ENCODE data around the gene FUT4. TPM values are rescaled to one million over a fixed set of nuclear protein-coding genes. Genes with fewer than 3 reads are reported as not detected.

FUT4 gene
- total and polyA plus RNA-seq, 2 experiments from 2014 or later: 2.3 to 5.0 TPM

DNA sequence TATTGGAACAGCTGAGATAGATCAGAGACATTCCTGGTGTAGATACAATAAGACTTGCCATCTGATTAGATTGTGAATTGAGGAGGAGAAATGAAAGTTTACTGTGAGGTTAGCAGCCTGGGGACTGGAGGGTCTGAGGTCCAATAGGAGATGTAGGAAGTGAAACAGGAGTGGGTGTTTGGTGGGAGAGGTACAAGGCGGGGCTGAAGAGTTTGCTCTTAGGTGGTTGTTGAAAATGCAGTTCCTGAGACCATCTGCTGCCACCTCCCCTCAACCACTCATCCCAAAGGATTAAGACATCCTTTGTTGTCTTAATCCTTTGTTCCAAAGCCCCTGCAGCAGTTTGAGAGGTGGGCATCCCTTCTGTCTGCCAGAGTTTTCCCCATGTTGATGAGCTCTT lies 38.2 kb downstream of the FUT4 start:
- TF ChIP-seq, protein P1, sequence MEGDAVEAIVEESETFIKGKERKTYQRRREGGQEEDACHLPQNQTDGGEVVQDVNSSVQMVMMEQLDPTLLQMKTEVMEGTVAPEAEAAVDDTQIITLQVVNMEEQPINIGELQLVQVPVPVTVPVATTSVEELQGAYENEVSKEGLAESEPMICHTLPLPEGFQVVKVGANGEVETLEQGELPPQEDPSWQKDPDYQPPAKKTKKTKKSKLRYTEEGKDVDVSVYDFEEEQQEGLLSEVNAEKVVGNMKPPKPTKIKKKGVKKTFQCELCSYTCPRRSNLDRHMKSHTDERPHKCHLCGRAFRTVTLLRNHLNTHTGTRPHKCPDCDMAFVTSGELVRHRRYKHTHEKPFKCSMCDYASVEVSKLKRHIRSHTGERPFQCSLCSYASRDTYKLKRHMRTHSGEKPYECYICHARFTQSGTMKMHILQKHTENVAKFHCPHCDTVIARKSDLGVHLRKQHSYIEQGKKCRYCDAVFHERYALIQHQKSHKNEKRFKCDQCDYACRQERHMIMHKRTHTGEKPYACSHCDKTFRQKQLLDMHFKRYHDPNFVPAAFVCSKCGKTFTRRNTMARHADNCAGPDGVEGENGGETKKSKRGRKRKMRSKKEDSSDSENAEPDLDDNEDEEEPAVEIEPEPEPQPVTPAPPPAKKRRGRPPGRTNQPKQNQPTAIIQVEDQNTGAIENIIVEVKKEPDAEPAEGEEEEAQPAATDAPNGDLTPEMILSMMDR (IDR thresholded peaks at IDR 0.05; ENCODE audit: low read depth, low read length): no peak

DNA sequence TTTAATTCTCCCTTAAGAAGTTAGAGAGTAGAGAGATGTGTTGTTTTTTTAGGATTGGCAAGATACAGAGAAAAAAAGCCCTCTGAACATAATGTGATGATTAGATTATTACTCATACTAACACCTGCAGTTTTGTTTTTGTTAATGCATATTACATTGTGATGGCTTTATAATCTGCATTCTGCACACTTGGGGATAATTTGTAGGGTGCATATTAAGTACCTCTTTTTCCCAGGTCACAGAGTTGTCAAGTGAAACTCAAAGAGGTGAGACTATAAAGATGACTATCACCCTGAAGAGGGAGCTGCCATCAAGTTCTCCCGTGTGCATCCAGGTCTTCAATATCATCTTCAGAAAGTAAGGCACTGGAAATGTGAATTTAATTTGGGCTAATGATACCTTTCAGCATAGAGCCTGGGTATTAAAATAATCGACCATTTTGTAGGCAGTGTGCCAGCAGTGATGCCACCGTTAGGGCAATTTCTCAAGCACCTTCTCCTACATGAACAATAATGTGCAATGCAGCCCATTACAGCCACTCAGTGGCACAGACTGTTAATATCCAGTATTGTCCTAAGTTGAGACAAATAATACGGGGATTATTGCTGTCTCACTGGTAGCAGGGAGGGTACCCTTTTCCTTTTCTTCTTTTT lies 39.6 kb downstream of the FUT4 start:
- TF ChIP-seq, protein P1 (IDR thresholded peaks at IDR 0.05; ENCODE audit: low read depth, low read length): no peak
- Histone ChIP-seq H3K27me3 (no peaks in the 10 kb centered on the region), H3K36me3 (no peaks in the 10 kb centered on the region), H3K9me3 (ENCODE audit: low read depth) (no peaks in the 10 kb centered on the region), H3K4me1 (ENCODE audit: low read depth) (peaks cover 6% of the 10 kb centered on the region), H3K4me3 (no peak overlapping the region), H3K27ac (no peak overlapping the region)
- no peak for DNase-seq (ENCODE audit: low read depth in 1 of 2, low spot score in 1 of 2)

More for the DNA sequence above, 38.2 kb downstream of the FUT4 start:
- Histone ChIP-seq H3K27me3 (no peaks in the 10 kb centered on the region), H3K36me3 (no peaks in the 10 kb centered on the region), H3K27ac (no peak overlapping the region), H3K9me3 (ENCODE audit: low read depth) (no peaks in the 10 kb centered on the region), H3K4me3 (no peak overlapping the region), H3K4me1 (ENCODE audit: low read depth) (peaks cover 3% of the 10 kb centered on the region)
- no peak for DNase-seq (ENCODE audit: low read depth in 1 of 2, low spot score in 1 of 2)

DNA sequence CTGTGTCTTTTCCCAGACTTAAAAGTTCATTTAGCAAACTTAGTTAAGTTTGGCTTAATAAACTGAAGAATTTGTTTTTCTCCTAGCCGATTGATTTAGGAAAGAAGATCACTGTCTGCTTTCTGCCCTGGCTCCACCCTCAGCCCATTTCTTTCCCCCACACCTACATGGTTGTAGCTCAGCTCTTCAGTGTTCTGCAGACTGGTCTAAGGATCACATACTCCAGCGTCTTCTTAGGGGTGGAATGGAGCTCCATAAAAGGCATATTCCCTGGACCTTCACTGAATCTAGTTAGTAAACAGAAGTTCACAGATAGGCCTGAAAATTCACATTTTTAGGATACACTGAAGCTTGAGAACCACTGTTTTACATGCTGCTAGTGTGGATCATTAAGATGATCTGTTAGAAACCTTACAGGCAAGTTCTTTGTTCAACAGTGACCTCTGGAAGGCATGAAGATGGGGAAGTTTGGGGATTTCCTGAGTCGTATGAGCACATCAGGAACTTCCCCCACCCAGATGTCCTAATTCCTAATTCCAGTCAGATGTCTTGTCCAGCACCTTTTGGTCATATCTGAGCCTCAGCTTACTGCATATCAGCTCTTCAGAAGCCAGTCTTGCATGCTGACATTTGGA lies 40.3 kb downstream of the FUT4 start:
- no peaks in the 10 kb centered on the region for H3K9me3 ChIP-seq (ENCODE audit: low read depth)
- no peaks in the 10 kb centered on the region for H3K36me3 ChIP-seq
- no peak overlapping the region for H3K27ac ChIP-seq
- no peaks in the 10 kb centered on the region for H3K27me3 ChIP-seq
- no peak overlapping the region for H3K4me3 ChIP-seq
- H3K4me1 ChIP-seq (ENCODE audit: low read depth): peaks cover 6% of the 10 kb centered on the region
- TF ChIP-seq, protein P1 (IDR thresholded peaks at IDR 0.05; ENCODE audit: low read depth, low read length): no peak
- peak in 1 of 2 donors; percentile 6 for DNase-seq (ENCODE audit: low read depth in 1 of 2, low spot score in 1 of 2)

DNA sequence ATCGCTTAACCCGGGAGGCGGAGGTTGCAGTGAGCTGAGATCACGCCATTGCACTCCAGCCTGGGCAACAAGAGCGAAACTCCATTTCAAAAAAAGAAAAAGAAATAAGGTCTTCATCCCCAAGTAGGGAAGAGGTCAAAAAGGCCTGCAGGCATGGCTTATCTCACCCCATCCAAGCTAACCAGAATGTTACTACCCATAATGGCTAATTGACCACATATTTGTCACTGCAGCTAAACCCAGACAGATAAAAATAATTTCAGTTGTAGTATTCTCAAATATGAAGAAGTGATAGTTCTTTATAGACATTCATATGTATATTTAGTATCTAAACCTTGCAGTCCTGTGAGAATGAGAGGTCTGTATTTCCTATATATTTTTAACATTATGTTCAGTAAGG lies 41.3 kb downstream of the FUT4 start:
- Histone ChIP-seq H3K36me3 (no peaks in the 10 kb centered on the region), H3K27ac (no peak overlapping the region)
- TF ChIP-seq, protein P1 (IDR thresholded peaks at IDR 0.05; ENCODE audit: low read depth, low read length): no peak

DNA sequence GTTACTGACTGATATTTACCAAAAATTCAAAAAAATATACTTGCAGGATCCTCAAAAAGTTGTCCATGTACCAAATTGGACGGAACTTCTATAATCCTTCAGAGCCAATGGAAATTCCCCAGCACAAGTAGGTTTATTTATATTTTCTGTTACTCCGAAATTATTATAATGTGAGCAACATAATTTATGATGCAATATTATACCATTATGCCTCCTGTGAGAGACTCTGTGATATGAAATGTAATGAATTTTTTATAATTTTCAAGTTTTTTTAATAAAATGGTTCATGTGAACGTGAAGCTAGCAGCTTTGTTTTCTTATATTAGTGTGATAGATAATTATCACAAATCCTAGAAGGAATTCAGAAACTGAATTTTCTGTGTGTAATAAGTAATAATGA lies 41.7 kb downstream of the FUT4 start:
- no peak for DNase-seq (ENCODE audit: low read depth in 1 of 2, low spot score in 1 of 2)
- Histone ChIP-seq H3K4me1 (ENCODE audit: low read depth) (peaks cover 6% of the 10 kb centered on the region), H3K4me3 (no peak overlapping the region), H3K27me3 (no peaks in the 10 kb centered on the region), H3K36me3 (no peaks in the 10 kb centered on the region), H3K27ac (no peak overlapping the region), H3K9me3 (ENCODE audit: low read depth) (no peaks in the 10 kb centered on the region)
- TF ChIP-seq, protein P1 (IDR thresholded peaks at IDR 0.05; ENCODE audit: low read depth, low read length): no peak

More for the DNA sequence above, 41.3 kb downstream of the FUT4 start:
- Histone ChIP-seq H3K27me3 (no peaks in the 10 kb centered on the region), H3K9me3 (ENCODE audit: low read depth) (no peaks in the 10 kb centered on the region), H3K4me1 (ENCODE audit: low read depth) (peaks cover 6% of the 10 kb centered on the region), H3K4me3 (no peak overlapping the region)
- no peak for DNase-seq (ENCODE audit: low read depth in 1 of 2, low spot score in 1 of 2)

All from cardiac muscle cell (in vitro differentiated cells and primary cell).